Bronchial epithelial cell (primary cell): Measurements from ENCODE around the gene OTULINL. TPM values are rescaled to one million over a fixed set of nuclear protein-coding genes. Genes with fewer than 3 reads are reported as not detected.

Experiments
- DNase-seq: peaks from one replicate; pipeline ENCODE4 v3.0.0-alpha.2; 2010; ENCODE audit warnings: low read depth
- FAIRE-seq: peaks from 2 replicates; lab custom pipeline; 2011; peaks lifted over from hg19 to GRCh38; lab: Jason Lieb, UNC
- H3K27me3 ChIP-seq: 2 replicates; pipeline ENCODE4 v1.5.1; 2011; ENCODE audit warnings: low read length; ENCODE audit not compliant: control insufficient read depth, insufficient read depth
- H3K36me3 ChIP-seq: 2 replicates; pipeline ENCODE4 v1.5.1; 2011; ENCODE audit warnings: low read length; ENCODE audit not compliant: control insufficient read depth, insufficient read depth
- H3K4me3 ChIP-seq: 2 replicates; pipeline ENCODE4 v1.5.1; 2011; ENCODE audit warnings: mild to moderate bottlenecking, low read depth, low read length, control low read depth
- CTCF ChIP-seq: IDR thresholded peaks from 2 replicates; pipeline ENCODE4 v1.5.1; 2011; ENCODE audit warnings: mild to moderate bottlenecking, moderate library complexity, low read length, control low read depth, inconsistent platforms; ENCODE audit not compliant: insufficient read depth, severe bottlenecking
- total RNA-seq: library from RNA; depleted of rRNA; stranded (reverse); fragments of >200 nt; gene quantifications from 2 replicates; pipeline ENCODE4 v1.2.1, GENCODE V29; 2014

The OTULINL gene
- total RNA-seq, 1 donor from 2014 or later: 0.79 TPM

- no peak for DNase-seq
- no peak for FAIRE-seq
- Histone ChIP-seq H3K27me3 (no peaks in the 10 kb centered on the region), H3K4me3 (no peak overlapping the region), H3K36me3 (no peaks in the 10 kb centered on the region)
- no peak for TF ChIP-seq CTCF
Measured at GRCh38 chr5:14588758-14589543, 7.4 kb downstream of the OTULINL start.

- no peak for TF ChIP-seq CTCF
- H3K36me3 ChIP-seq: no peaks in the 10 kb centered on the region
- FAIRE-seq (no peak), DNase-seq (no peak)
- H3K4me3 ChIP-seq: no peak overlapping the region
- H3K27me3 ChIP-seq: no peaks in the 10 kb centered on the region
Measured at GRCh38 chr5:14590949-14591348, 9.4 kb downstream of the OTULINL start.

- no peak for TF ChIP-seq CTCF
- Histone ChIP-seq H3K27me3 (no peaks in the 10 kb centered on the region), H3K4me3 (no peak overlapping the region), H3K36me3 (no peaks in the 10 kb centered on the region)
- FAIRE-seq (no peak), DNase-seq (no peak)
Measured at GRCh38 chr5:14591548-14591947, 10.0 kb downstream of the OTULINL start.

- DNase-seq (no peak), FAIRE-seq (no peak)
- Histone ChIP-seq H3K4me3 (no peak overlapping the region), H3K36me3 (no peaks in the 10 kb centered on the region), H3K27me3 (peaks cover 2% of the 10 kb centered on the region)
- no peak for TF ChIP-seq CTCF
Measured at GRCh38 chr5:14593326-14594021, 11.9 kb downstream of the OTULINL start.

GRCh38 chr5:14594378-14595074, 12.9 kb downstream of the OTULINL start:
- DNase-seq: no peak
- H3K4me3 ChIP-seq: no peak overlapping the region
- peaks cover 2% of the 10 kb centered on the region for H3K27me3 ChIP-seq
- H3K36me3 ChIP-seq: no peaks in the 10 kb centered on the region
- no peak for TF ChIP-seq CTCF
- no peak for FAIRE-seq
